Measurements from ENCODE around the gene PLBD2.

Gene PLBD2

GRCh38 chr12:113371808-113372207, 13.4 kb downstream of the PLBD2 start:
- DNase-seq (ENCODE audit: low read depth, low spot score): no peak
- ChIA-PET POLR2A (no interaction called here), CTCF (interaction anchor here (0.8 kb wide), 1 partner anchor 12 kb away, joined by 3 read pairs; no protein-coding TSS in a partner anchor)
- H3K4me3 ChIP-seq (ENCODE audit: low read depth, low read length): no peak overlapping the region
- no peak for TF ChIP-seq CTCF (IDR thresholded peaks at IDR 0.05; ENCODE audit: insufficient read depth, low read length, missing control alignments)

- CTCF ChIA-PET: no interaction called here
- no peak for DNase-seq (ENCODE audit: low read depth, low spot score)
Observed at GRCh38 chr12:113372371-113372770, 14.0 kb downstream of the PLBD2 start.

GRCh38 chr12:113373440-113373839, 15.1 kb downstream of the PLBD2 start:
- no peak for DNase-seq (ENCODE audit: low read depth, low spot score)
- ChIA-PET CTCF (no interaction called here), POLR2A (no interaction called here)
- no peak overlapping the region for H3K4me3 ChIP-seq (ENCODE audit: low read depth, low read length)
- TF ChIP-seq CTCF (IDR thresholded peaks at IDR 0.05; ENCODE audit: insufficient read depth, low read length, missing control alignments): no peak

More at GRCh38 chr12:113372371-113372770, 14.0 kb downstream of the PLBD2 start:
- TF ChIP-seq CTCF (IDR thresholded peaks at IDR 0.05; ENCODE audit: insufficient read depth, low read length, missing control alignments): no peak
- POLR2A ChIA-PET: no interaction called here
- H3K4me3 ChIP-seq (ENCODE audit: low read depth, low read length): no peak overlapping the region

- ChIA-PET POLR2A (no interaction called here), CTCF (no interaction called here)
- no peak for TF ChIP-seq CTCF (IDR thresholded peaks at IDR 0.05; ENCODE audit: insufficient read depth, low read length, missing control alignments)
- DNase-seq (ENCODE audit: low read depth, low spot score): no peak
- H3K4me3 ChIP-seq (ENCODE audit: low read depth, low read length): no peak overlapping the region
Observed at GRCh38 chr12:113373969-113374368, 15.6 kb downstream of the PLBD2 start.

- no peak for DNase-seq (ENCODE audit: low read depth, low spot score)
- ChIA-PET POLR2A (no interaction called here), CTCF (no interaction called here)
- TF ChIP-seq CTCF (IDR thresholded peaks at IDR 0.05; ENCODE audit: insufficient read depth, low read length, missing control alignments): no peak
- H3K4me3 ChIP-seq (ENCODE audit: low read depth, low read length): no peak overlapping the region
Observed at GRCh38 chr12:113374823-113375428, 16.5 kb downstream of the PLBD2 start.

GRCh38 chr12:113378291-113378690, 19.9 kb downstream of the PLBD2 start:
- DNase-seq (ENCODE audit: low read depth, low spot score): no peak
- ChIA-PET POLR2A (no interaction called here), CTCF (no interaction called here)
- no peak overlapping the region for H3K4me3 ChIP-seq (ENCODE audit: low read depth, low read length)
- TF ChIP-seq CTCF (IDR thresholded peaks at IDR 0.05; ENCODE audit: insufficient read depth, low read length, missing control alignments): no peak
